Cardiac muscle cell (in vitro differentiated cells and primary cell): ENCODE measurements around the gene DLL4. TPM values are rescaled to one million over a fixed set of nuclear protein-coding genes. Genes with fewer than 3 reads are reported as not detected.
"Not testable (repeated sequence)": the region's sequence is repeated elsewhere in the genome, so short reads cannot be mapped to it uniquely, and the experiment has no call there.

Experiments
- DNase-seq, 2 donors: peaks; one replicate each; pipeline versions ENCODE4 v3.0.0 to v3.0.0-alpha.2; 2010 to 2017; ENCODE audit warnings: low read depth in 1 of 2, low spot score in 1 of 2
- H3K27ac ChIP-seq: fragments of 200-600 bp; sonication (generic); 2 replicates; pipeline ENCODE4 v1.5.1; 2016
- H3K27me3 ChIP-seq: fragments of 200-600 bp; sonication (generic); 2 replicates; pipeline ENCODE4 v1.6.0; 2016; ENCODE audit warnings: control low read depth
- H3K36me3 ChIP-seq: fragments of 200-600 bp; sonication (generic); 2 replicates; pipeline ENCODE4 v1.5.1; 2016; ENCODE audit warnings: control low read depth
- H3K4me1 ChIP-seq: fragments of 200-600 bp; sonication (generic); 2 replicates; pipeline ENCODE4 v1.8.1; 2017; ENCODE audit warnings: low read depth, mild to moderate bottlenecking, mixed run types
- H3K4me3 ChIP-seq: fragments of 200-600 bp; sonication (generic); 2 replicates; pipeline ENCODE4 v1.5.1; 2016; ENCODE audit warnings: mild to moderate bottlenecking
- H3K9me3 ChIP-seq: fragments of 200-600 bp; sonication (generic); 2 replicates; pipeline ENCODE4 v1.5.1; 2017; ENCODE audit warnings: low read depth, mild to moderate bottlenecking, control low read depth
- CTCF ChIP-seq: IDR thresholded peaks from 2 replicates; pipeline ENCODE4 v1.5.1; 2012; ENCODE audit warnings: low read depth, mild to moderate bottlenecking, low read length
- polyA plus RNA-seq: library from polyadenylated mRNA; unstranded; fragments of >200 nt; fragmentation: Nextera tagmentation; extraction: Ambion mirVana; gene quantifications from 2 replicates; pipeline ENCODE4 v1.2.1, GENCODE V29; 2016
- total RNA-seq: library from RNA; depleted of rRNA; stranded (reverse); fragments of >200 nt; gene quantifications from 2 replicates; pipeline ENCODE4 v1.2.3, GENCODE V29; 2016

DLL4 gene
- total and polyA plus RNA-seq, 2 experiments from 2014 or later: 0.71 TPM; not detected in 1

GRCh38 chr15:40958146-40958545 is 29.0 kb downstream of the DLL4 start:
- H3K4me1 ChIP-seq: no peaks in the 10 kb centered on the region
- no peaks in the 10 kb centered on the region for H3K27me3 ChIP-seq
- H3K9me3 ChIP-seq: no peaks in the 10 kb centered on the region
- no peak for TF ChIP-seq CTCF
- no peak for DNase-seq
- H3K36me3 ChIP-seq: no peaks in the 10 kb centered on the region
- H3K27ac ChIP-seq: no peak overlapping the region
- H3K4me3 ChIP-seq: no peak overlapping the region

GRCh38 chr15:40958723-40959122 is 29.6 kb downstream of the DLL4 start:
- Histone ChIP-seq H3K4me1 (no peaks in the 10 kb centered on the region), H3K4me3 (no peak overlapping the region), H3K27me3 (no peaks in the 10 kb centered on the region), H3K9me3 (no peaks in the 10 kb centered on the region), H3K36me3 (no peaks in the 10 kb centered on the region), H3K27ac (no peak overlapping the region)
- TF ChIP-seq CTCF: no peak
- DNase-seq: no peak

GRCh38 chr15:40959331-40960141 is 30.4 kb downstream of the DLL4 start:
- no peak for DNase-seq
- Histone ChIP-seq H3K9me3 (no peaks in the 10 kb centered on the region), H3K27ac (no peak overlapping the region), H3K4me1 (no peaks in the 10 kb centered on the region), H3K27me3 (no peaks in the 10 kb centered on the region), H3K36me3 (no peaks in the 10 kb centered on the region), H3K4me3 (no peak overlapping the region)
- TF ChIP-seq CTCF: no peak

GRCh38 chr15:40960151-40960885 is 31.2 kb downstream of the DLL4 start:
- Histone ChIP-seq H3K27ac (no peak overlapping the region), H3K36me3 (no peaks in the 10 kb centered on the region), H3K9me3 (no peaks in the 10 kb centered on the region), H3K4me1 (no peaks in the 10 kb centered on the region), H3K27me3 (no peaks in the 10 kb centered on the region), H3K4me3 (no peak overlapping the region)
- no peak for DNase-seq
- TF ChIP-seq CTCF: no peak

- H3K27me3 ChIP-seq: no peaks in the 10 kb centered on the region
- no peaks in the 10 kb centered on the region for H3K9me3 ChIP-seq
- no peak overlapping the region for H3K4me3 ChIP-seq
- DNase-seq: no peak
- H3K4me1 ChIP-seq: no peaks in the 10 kb centered on the region
- no peaks in the 10 kb centered on the region for H3K36me3 ChIP-seq
- H3K27ac ChIP-seq: no peak overlapping the region
- no peak for TF ChIP-seq CTCF
These were observed 31.8 kb downstream of the DLL4 start for GRCh38 chr15:40960925-40961324.

GRCh38 chr15:40961740-40962139 is 32.6 kb downstream of the DLL4 start:
- not testable (repeated sequence) for H3K9me3 ChIP-seq, H3K36me3 ChIP-seq, H3K27me3 ChIP-seq, DNase-seq, H3K27ac ChIP-seq, H3K4me1 ChIP-seq, H3K4me3 ChIP-seq

- not testable (repeated sequence) for H3K27ac ChIP-seq, H3K36me3 ChIP-seq, H3K27me3 ChIP-seq, H3K4me3 ChIP-seq, H3K4me1 ChIP-seq, H3K9me3 ChIP-seq, DNase-seq
These were observed 33.2 kb downstream of the DLL4 start for GRCh38 chr15:40962317-40962716.
